Embryonic facial prominence (tissue), 1 donor: ENCODE data around the gene FNDC3B.
"Not testable (repeated sequence)": the region's sequence is repeated elsewhere in the genome, so short reads cannot be mapped to it uniquely, and the experiment has no call there.

Source experiments
- DNase-seq: peaks from one replicate; pipeline ENCODE4 v3.0.0-alpha.2; 2016; ENCODE audit errors: extremely low spot score

FNDC3B gene

GRCh38 chr3:172039436-172040077, at the start of gene FNDC3B:
FNDC3B (plus strand) TSS chr3:172039578; CDS start chr3:172112480, 72,902 bp downstream.
- peak; percentile 86 for DNase-seq

GRCh38 chr3:171990239-171990638, 49.1 kb upstream of the FNDC3B start:
- not testable (repeated sequence) for DNase-seq

GRCh38 chr3:171991166-171991565, 48.2 kb upstream of the FNDC3B start:
- DNase-seq = no peak

GRCh38 chr3:171994646-171995428, 44.5 kb upstream of the FNDC3B start:
- peak; percentile 62 for DNase-seq

GRCh38 chr3:171995486-171995885, 43.9 kb upstream of the FNDC3B start:
- no peak for DNase-seq

- DNase-seq = no peak
Measured at GRCh38 chr3:171996178-171996817, 43.1 kb upstream of the FNDC3B start.

- DNase-seq = not testable (repeated sequence)
Measured at GRCh38 chr3:171998731-171999130, 40.6 kb upstream of the FNDC3B start.

GRCh38 chr3:172001616-172002015, 37.8 kb upstream of the FNDC3B start:
- DNase-seq = not testable (repeated sequence)

- no peak for DNase-seq
Measured at GRCh38 chr3:172002512-172003078, 36.8 kb upstream of the FNDC3B start.

GRCh38 chr3:172003146-172003545, 36.2 kb upstream of the FNDC3B start:
- DNase-seq = no peak

GRCh38 chr3:172007065-172007370, 32.4 kb upstream of the FNDC3B start:
- no peak for DNase-seq

- DNase-seq = no peak
Measured at GRCh38 chr3:172009803-172010202, 29.6 kb upstream of the FNDC3B start.

- DNase-seq = no peak
Measured at GRCh38 chr3:172012775-172013174, 26.6 kb upstream of the FNDC3B start.

GRCh38 chr3:172014145-172014544, 25.2 kb upstream of the FNDC3B start:
- no peak for DNase-seq

- DNase-seq = no peak
Measured at GRCh38 chr3:172018364-172018763, 21.0 kb upstream of the FNDC3B start.

- DNase-seq = no peak
Measured at GRCh38 chr3:172020763-172021162, 18.6 kb upstream of the FNDC3B start.

- DNase-seq = no peak
Measured at GRCh38 chr3:172021164-172021563, 18.2 kb upstream of the FNDC3B start.

GRCh38 chr3:172021859-172022258, 17.5 kb upstream of the FNDC3B start:
- no peak for DNase-seq

GRCh38 chr3:172023915-172024314, 15.5 kb upstream of the FNDC3B start:
- DNase-seq = no peak

- DNase-seq = no peak
Measured at GRCh38 chr3:172024679-172025078, 14.7 kb upstream of the FNDC3B start.

- no peak for DNase-seq
Measured at GRCh38 chr3:172029425-172030098, 9.8 kb upstream of the FNDC3B start.

- no peak for DNase-seq
Measured at GRCh38 chr3:172030181-172030580, 9.2 kb upstream of the FNDC3B start.
